ENCODE data around the gene TMEM196. TPM values are rescaled to one million over a fixed set of nuclear protein-coding genes. Genes with fewer than 3 reads are reported as not detected.

Gene TMEM196
- total and polyA plus RNA-seq, 2 experiments from 2014 or later, result 0.11 TPM; not detected in 1

- no peaks in the 10 kb centered on the region for H3K4me1 Mint-ChIP-seq
- Histone ChIP-seq H3K36me3 (ENCODE audit: insufficient read depth) (peaks cover 11% of the 10 kb centered on the region; the same call in 1 of the 2 replicates), H3K4me2 (no peak overlapping the region), H3K9me2 (ENCODE audit: insufficient read depth) (no peaks in the 10 kb centered on the region), H3K27me3 (ENCODE audit: insufficient read depth) (no peaks in the 10 kb centered on the region), H2AFZ (no peak overlapping the region), H3K27ac (ENCODE audit: low read depth) (no peak overlapping the region), H3K4me3 (no peak overlapping the region), H3K79me2 (replicated peaks; ENCODE audit: insufficient read depth) (peaks cover 13% of the 10 kb centered on the region), H3F3A (replicated peaks; ENCODE audit: low read depth) (no peaks in the 10 kb centered on the region), H3K4me1 (ENCODE audit: insufficient read depth) (peaks cover 3% of the 10 kb centered on the region; the same call in 1 of the 2 replicates), H4K20me1 (replicated peaks; ENCODE audit: insufficient read depth) (no peaks in the 10 kb centered on the region)
- ATAC-seq (no peak), DNase-seq (ENCODE audit: low spot score) (no peak)
- no peaks in the 10 kb centered on the region for H3K27me3 Mint-ChIP-seq (ENCODE audit: insufficient read depth, low read depth, poor library complexity)
- H3K4me3 Mint-ChIP-seq, result no peak overlapping the region
- H3K9me3 Mint-ChIP-seq, result peaks cover 6% of the 10 kb centered on the region
- H3K27ac Mint-ChIP-seq, result no peak overlapping the region
- TF ChIP-seq ZNF114 (CRISPR knock-in tag; IDR thresholded peaks at IDR 0.05) (no peak), REST (IDR thresholded peaks at IDR 0.05; ENCODE audit: unreplicated experiment) (no peak), STAT1 (IDR thresholded peaks at IDR 0.05; ENCODE audit: unreplicated experiment) (no peak), ZNF462 (CRISPR knock-in tag; IDR thresholded peaks at IDR 0.05) (no peak), ETS1 (IDR thresholded peaks at IDR 0.05) (no peak), EZH2 (IDR thresholded peaks at IDR 0.05; ENCODE audit: low read depth, unreplicated experiment) (no peak), CTCF (conservative IDR thresholded peaks at IDR 0.05; ENCODE audit: low read depth in 2 of 2) (no peak), JUNB (IDR thresholded peaks at IDR 0.05; ENCODE audit: unreplicated experiment) (no peak), POLR2AphosphoS5 (IDR thresholded peaks at IDR 0.05; ENCODE audit: low read depth) (no peak), ZNF331 (CRISPR knock-in tag; IDR thresholded peaks at IDR 0.05; ENCODE audit: low read depth) (no peak), CREB1 (CRISPR knock-in tag; IDR thresholded peaks at IDR 0.05; ENCODE audit: low read depth) (no peak), EZH2phosphoT487 (IDR thresholded peaks at IDR 0.05; ENCODE audit: unreplicated experiment) (no peak), NANOG (IDR thresholded peaks at IDR 0.05; ENCODE audit: borderline replicate concordance) (no peak)
- peaks cover 10% of the 10 kb centered on the region; the same call in 2 of the 3 replicates for H3K36me3 Mint-ChIP-seq (ENCODE audit: low read depth)
These were observed 76.5 kb downstream of the TMEM196 start for GRCh38 chr7:19696926-19697325.

Measured in GM23338 (cell line).